Prostate gland (tissue), 2 donors: ENCODE measurements around the gene GSTK1.

Experiments
- CTCF ChIP-seq, 4 experiments: fragments of 200-600 bp in 2 of 4; fragments of 450-650 bp in 2 of 4; sonication (generic) in 2 of 4; IDR thresholded peaks; 1 replicate in 3 of 4; 2 replicates in 1 of 4; pipeline ENCODE4 v1.5.1; 2016 to 2019; ENCODE audit warnings: antibody characterized with exemption in 4 of 4, mild to moderate bottlenecking in 2 of 4, moderate library complexity in 2 of 4
- POLR2A ChIP-seq: fragments of 450-650 bp; IDR thresholded peaks from one replicate; pipeline ENCODE4 v1.6.1; 2016; ENCODE audit warnings: antibody characterized with exemption, mild to moderate bottlenecking
- POLR2AphosphoS5 ChIP-seq: sonication (generic); formaldehyde crosslinking; IDR thresholded peaks from one replicate; pipeline ENCODE4 v1.6.1; 2017; ENCODE audit warnings: antibody characterized with exemption

GRCh38 chr7:143258831-143259230 lies 4.4 kb upstream of the GSTK1 start:
- TF ChIP-seq CTCF (IDR thresholded peaks at IDR 0.05) (no peak), POLR2A (no peak), POLR2AphosphoS5 (peak; percentile 17)
